GM12864 (cell line): ENCODE measurements around the gene MTG2.

Experiments used
- DNase-seq: peaks from one replicate; pipeline ENCODE4 v3.0.0-alpha.2; 2011; ENCODE audit warnings: low read depth
- H3K4me3 ChIP-seq: 2 replicates; pipeline ENCODE4 v1.5.1; 2011; ENCODE audit warnings: mild to moderate bottlenecking, low read depth, low read length, control low read depth
- CTCF ChIP-seq: IDR thresholded peaks from 2 replicates; pipeline ENCODE4 v1.5.1; 2011; ENCODE audit warnings: low read depth, mild to moderate bottlenecking, moderate library complexity, low read length, control low read depth, inconsistent platforms; ENCODE audit errors: missing control alignments

MTG2 gene

DNA sequence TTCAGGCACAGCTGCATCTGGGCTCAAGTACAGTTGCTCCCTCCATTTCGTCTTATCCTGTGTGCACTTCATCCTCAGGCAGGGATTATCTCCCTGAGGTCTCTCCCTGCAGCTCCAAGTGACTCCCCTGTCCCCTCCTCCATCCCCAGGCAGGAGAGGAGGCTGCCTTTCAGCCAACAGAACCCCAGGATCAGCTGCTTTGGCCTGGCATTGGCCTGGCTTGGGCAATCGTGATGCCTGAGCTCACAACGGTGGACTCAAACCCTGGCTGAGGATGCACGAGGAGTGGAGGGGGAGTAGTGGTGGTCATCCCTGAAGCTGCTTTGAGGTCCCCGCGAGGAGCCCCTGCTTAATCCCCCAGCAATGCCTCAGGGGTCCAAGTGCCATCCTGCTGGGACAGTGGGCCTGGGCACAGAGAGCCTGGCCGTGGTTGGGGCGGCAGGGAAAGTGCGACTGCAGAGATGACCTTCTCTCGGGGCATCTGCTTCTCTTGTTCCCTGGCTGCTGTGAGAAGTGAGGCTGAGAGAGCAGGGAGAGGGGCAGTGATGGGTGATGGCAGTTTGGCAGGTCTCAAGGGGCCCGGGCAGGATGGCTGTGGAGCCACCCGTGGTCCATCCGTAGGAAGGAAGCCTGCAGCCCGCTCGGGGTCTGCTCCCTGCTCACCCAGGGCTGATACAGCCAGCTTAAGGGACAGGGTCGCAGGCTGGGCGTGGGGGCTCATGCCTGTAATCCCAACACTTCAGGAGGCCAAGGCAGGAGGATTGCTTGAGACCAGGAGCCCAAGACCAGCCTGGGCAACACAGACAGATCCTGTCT is 43.2 kb downstream of the MTG2 start:
- DNase-seq = no peak
- TF ChIP-seq CTCF = no peak

DNA sequence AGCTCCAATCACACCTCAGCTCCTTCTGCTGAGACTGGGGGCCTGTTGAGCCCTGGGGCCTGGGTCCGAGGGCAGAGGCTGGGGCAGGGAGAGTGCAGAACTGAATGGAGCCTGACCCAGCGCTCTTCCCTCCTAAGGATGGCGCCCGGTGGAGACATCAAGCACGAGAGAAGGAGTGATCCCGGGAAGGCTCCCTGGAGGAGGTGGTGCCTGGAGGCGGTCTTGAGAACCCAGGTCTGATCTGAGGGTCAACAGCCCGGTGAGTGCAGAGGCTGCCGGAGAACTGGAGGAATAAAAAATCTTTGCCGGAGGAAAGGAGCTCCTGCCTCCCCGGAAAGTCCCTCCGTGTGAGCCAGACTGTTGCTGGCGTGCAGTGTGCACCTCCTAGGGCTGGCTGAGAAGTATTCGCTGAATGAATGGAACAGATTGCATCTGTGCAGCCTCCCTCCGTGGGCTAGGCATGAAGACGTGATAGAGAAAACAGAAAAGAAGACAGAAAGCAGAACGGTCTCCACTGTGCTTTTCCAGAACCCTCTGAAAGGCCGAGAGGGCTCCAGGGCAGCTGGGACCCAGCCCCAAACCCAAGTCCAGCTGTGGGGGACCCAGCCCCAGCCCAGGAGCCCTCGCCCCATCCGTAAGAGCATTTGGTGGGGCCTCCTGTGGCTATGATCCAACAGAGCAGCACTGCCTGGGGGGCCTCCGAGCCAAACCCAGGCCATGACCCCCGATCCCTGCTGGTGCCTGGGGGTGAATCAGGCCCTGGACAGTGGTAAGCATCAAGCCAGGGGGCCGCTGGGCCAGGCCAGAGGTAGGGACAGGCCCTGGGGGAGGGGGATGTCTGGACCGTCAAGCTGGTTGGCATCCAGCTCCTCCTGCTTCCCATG is 44.1 kb downstream of the MTG2 start:
- no peak overlapping the region for H3K4me3 ChIP-seq
- no peak for DNase-seq
- no peak for TF ChIP-seq CTCF

More for the DNA sequence above, 43.2 kb downstream of the MTG2 start:
- H3K4me3 ChIP-seq = no peak overlapping the region

- no peak overlapping the region for H3K4me3 ChIP-seq
- TF ChIP-seq CTCF = no peak
- DNase-seq = no peak
Observed at GRCh38 chr20:62227591-62227976, 44.8 kb downstream of the MTG2 start.

- no peak for DNase-seq
Observed at GRCh38 chr20:62227977-62228958, 45.4 kb downstream of the MTG2 start.

DNA sequence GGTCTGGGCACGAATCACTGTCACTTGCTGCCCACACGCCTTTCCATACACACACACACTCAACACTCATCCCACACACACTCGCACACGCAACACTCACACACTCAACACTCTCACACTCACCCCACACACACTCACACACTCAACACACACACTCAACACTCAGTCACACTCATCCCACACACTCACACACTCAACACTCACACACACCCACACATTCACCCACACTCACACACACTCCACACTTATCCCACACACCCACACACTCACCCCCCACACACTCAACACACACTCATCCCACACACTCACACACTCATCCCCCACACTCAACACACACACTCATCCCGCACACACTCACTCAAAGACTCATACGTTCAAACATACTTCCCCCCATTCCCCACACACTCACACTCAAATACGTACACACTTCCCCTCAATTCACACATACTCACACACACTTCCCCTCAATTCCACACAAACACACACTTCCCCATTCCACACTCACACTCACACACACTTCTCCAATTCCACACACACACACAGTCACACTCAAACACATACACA is 46.2 kb downstream of the MTG2 start:
- no peak overlapping the region for H3K4me3 ChIP-seq
- TF ChIP-seq CTCF = no peak
- no peak for DNase-seq

More at GRCh38 chr20:62227977-62228958, 45.4 kb downstream of the MTG2 start:
- H3K4me3 ChIP-seq = no peak overlapping the region
- no peak for TF ChIP-seq CTCF

DNA sequence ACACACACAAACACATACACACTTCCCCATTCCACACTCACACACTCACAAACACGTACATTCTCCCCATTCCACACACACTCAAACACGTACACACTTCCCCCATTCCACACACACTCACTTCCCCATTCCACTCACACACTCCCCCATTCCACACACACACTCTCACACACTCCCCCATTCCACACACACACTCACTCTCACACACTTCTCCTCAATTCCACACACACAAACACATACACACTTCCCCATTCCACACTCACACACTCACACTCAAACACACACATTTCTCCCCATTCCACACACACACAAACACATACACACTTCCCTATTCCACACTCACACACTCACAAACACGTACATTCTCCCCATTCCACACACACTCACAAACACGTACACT is 46.8 kb downstream of the MTG2 start:
- TF ChIP-seq CTCF = no peak
- no peak for DNase-seq
- H3K4me3 ChIP-seq = no peak overlapping the region
